K562 (cell line): ENCODE data around the gene PLD1. TPM values are rescaled to one million over a fixed set of nuclear protein-coding genes. Genes with fewer than 3 reads are reported as not detected.
A peak's percentile ranks its signal among the peaks of the same experiment; 100 is the strongest.

ENCODE experiments used
- CBX1 ChIP-seq: sonication (generic); IDR thresholded peaks from 2 replicates; pipeline ENCODE4 v1.6.1; 2016; ENCODE audit warnings: antibody characterized with exemption, low read depth, mild to moderate bottlenecking
- CEBPZ ChIP-seq: fragments of 150-350 bp; IDR thresholded peaks from 2 replicates; pipeline ENCODE4 v1.6.1; 2014; ENCODE audit warnings: low read depth, mild to moderate bottlenecking, low read length, borderline replicate concordance
- DIDO1 ChIP-seq: fragments of 450-650 bp; IDR thresholded peaks from 2 replicates; pipeline ENCODE4 v1.6.1; 2016; ENCODE audit warnings: low read depth, missing biosample characterization, missing genetic modification characterization
- E4F1 ChIP-seq: fragments of 250-450 bp; sonication (Bioruptor Pico); IDR thresholded peaks from 2 replicates; pipeline ENCODE4 v1.5.0; 2021; ENCODE audit warnings: mild to moderate bottlenecking, borderline replicate concordance
- GTF2A2 ChIP-seq: IDR thresholded peaks from 2 replicates; pipeline ENCODE4 v1.6.1; 2016; ENCODE audit warnings: mild to moderate bottlenecking, missing genetic modification characterization, missing compliant biosample characterization
- HMG20A ChIP-seq: fragments of 450-650 bp; formaldehyde crosslinking; conservative IDR thresholded peaks from 2 replicates; pipeline ENCODE4 v1.4.0; 2020; ENCODE audit warnings: mild to moderate bottlenecking, mixed read lengths
- KDM4B ChIP-seq, 2 experiments: fragments of 450-650 bp in 1 of 2; sonication (generic) in 1 of 2; IDR thresholded peaks; 2 replicates each; pipeline ENCODE4 v1.6.1; 2016 to 2017; ENCODE audit warnings: borderline replicate concordance in 2 of 2, antibody characterized with exemption in 1 of 2, low read depth in 1 of 2, mild to moderate bottlenecking in 1 of 2
- MCM3 ChIP-seq: fragments of 450-650 bp; IDR thresholded peaks from 2 replicates; pipeline ENCODE4 v1.6.1; 2016
- MECOM ChIP-seq: fragments of 250-450 bp; sonication (Bioruptor Pico); IDR thresholded peaks from 2 replicates; pipeline ENCODE4 v1.8.0; 2022; ENCODE audit warnings: inconsistent platforms
- SMARCC2 ChIP-seq: fragments of 450-650 bp; IDR thresholded peaks from 2 replicates; pipeline ENCODE4 v1.6.1; 2017; ENCODE audit warnings: antibody characterized with exemption, moderate library complexity, mild to moderate bottlenecking, low read depth
- STAT5B ChIP-seq: fragments of 250-450 bp; sonication (Bioruptor Pico); IDR thresholded peaks from 2 replicates; pipeline ENCODE4 v1.8.0; 2021; ENCODE audit warnings: mild to moderate bottlenecking, inconsistent platforms
- TARDBP ChIP-seq: fragments of 450-650 bp; IDR thresholded peaks from 2 replicates; pipeline ENCODE4 v1.6.1; 2016
- TEAD1 ChIP-seq, 2 experiments: fragments of 450-650 bp in 1 of 2; sonication (generic) in 1 of 2; formaldehyde crosslinking; IDR thresholded peaks; 2 replicates each; pipeline versions ENCODE4 v1.4.0 to v1.8.0; 2020 to 2022; ENCODE audit warnings: mild to moderate bottlenecking in 2 of 2, missing genetic modification reagents in 1 of 2
- VEZF1 ChIP-seq: fragments of 200-800 bp; sonication (Bioruptor generic); IDR thresholded peaks from 2 replicates; pipeline ENCODE4 v1.6.1; 2017; ENCODE audit warnings: missing genetic modification characterization, missing compliant biosample characterization
- ZBTB9 ChIP-seq: fragments of 450-650 bp; formaldehyde crosslinking; IDR thresholded peaks from 2 replicates; pipeline ENCODE4 v1.4.0; 2020; ENCODE audit warnings: mild to moderate bottlenecking, moderate library complexity
- ZNF408 ChIP-seq: fragments of 250-450 bp; sonication (Bioruptor Pico); IDR thresholded peaks from 2 replicates; pipeline ENCODE4 v1.4.0; 2020; ENCODE audit warnings: low read depth, mild to moderate bottlenecking, moderate library complexity
- ZNF41 ChIP-seq: fragments of 250-450 bp; sonication (Bioruptor Pico); conservative IDR thresholded peaks from 2 replicates; pipeline ENCODE4 v1.4.0; 2020; ENCODE audit warnings: mild to moderate bottlenecking
- ZNF445 ChIP-seq: fragments of 250-450 bp; sonication (Bioruptor Pico); IDR thresholded peaks from 2 replicates; pipeline ENCODE4 v1.4.0; 2020; ENCODE audit warnings: low read depth, mild to moderate bottlenecking, moderate library complexity
- ZNF75A ChIP-seq: fragments of 450-650 bp; formaldehyde crosslinking; IDR thresholded peaks from 2 replicates; pipeline ENCODE4 v1.4.0; 2020; ENCODE audit warnings: mild to moderate bottlenecking
- polyA plus RNA-seq, 8 experiments: library from polyadenylated mRNA; depleted of rRNA in 4 of 8; stranded (reverse) in 5 of 8; unstranded in 3 of 8; fragments of >200 nt; fragmentation: Nextera tagmentation in 2 of 8; fragmentation: Illumina TruSeq in 1 of 8; extraction: Ambion mirVana in 2 of 8; extraction: Trizol in 1 of 8; gene quantifications; 2 replicates each; pipeline versions ENCODE4 v1.2.1 to v1.2.3, GENCODE V29; 2011 to 2014; ENCODE audit warnings: inconsistent platforms in 1 of 8, missing spikeins in 1 of 8
- total RNA-seq, 7 experiments: library from RNA; depleted of rRNA in 6 of 7; stranded (reverse); fragments of >200 nt in 6 of 7; fragmentation: Illumina TruSeq in 2 of 7; extraction: Trizol in 2 of 7; gene quantifications; 2 replicates each; pipeline versions ENCODE4 v1.2.1 to v1.2.3, GENCODE V29; 2011 to 2021; ENCODE audit warnings: low replicate concordance in 1 of 7

The PLD1 gene
- total and polyA plus RNA-seq, 9 of the 15 experiments (the other 6 are each of a cell fraction or from before 2014, with no cell fraction given) = 8.4 to 26.1 (median 18.6) TPM

GRCh38 chr3:171811913-171812335 lies 1.6 kb upstream of the PLD1 start (continued):
- no peak for TF ChIP-seq ZBTB9
- TF ChIP-seq E4F1 (CRISPR knock-in tag) = no peak
- TF ChIP-seq MCM3 = no peak
- TF ChIP-seq HMG20A (CRISPR knock-in tag) = no peak
- TF ChIP-seq STAT5B = no peak
- no peak for TF ChIP-seq CBX1
- peak; percentile 74 to 84; a peak in 2 of 4 replicates for TF ChIP-seq TEAD1 (CRISPR knock-in tag; IDR thresholded peaks at IDR 0.05)
- no peak for TF ChIP-seq CEBPZ
- TF ChIP-seq ZNF445 = no peak
- TF ChIP-seq SMARCC2 = no peak
- TF ChIP-seq ZNF75A (CRISPR knock-in tag) = no peak
- no peak for TF ChIP-seq MECOM (CRISPR knock-in tag)
- no peak for TF ChIP-seq DIDO1
- TF ChIP-seq GTF2A2 (tag) = no peak
- TF ChIP-seq TARDBP = no peak
- TF ChIP-seq VEZF1 (CRISPR knock-in tag) = no peak
- no peak for TF ChIP-seq ZNF408 (CRISPR knock-in tag)
- TF ChIP-seq ZNF41 = no peak
- no peak for TF ChIP-seq KDM4B (IDR thresholded peaks at IDR 0.05; ENCODE audit: borderline replicate concordance in 2 of 2, low read depth in 1 of 2)
